Activated CD4-positive, CD25-positive, alpha-beta regulatory T cell treated with anti-CD3 and anti-CD28 coated beads, Interleukin-2, amount 50 U/mL, for 72 hours (primary cell): ENCODE measurements around the gene HIPK2.

Source experiments
- DNase-seq: peaks from one replicate; pipeline ENCODE4 v3.0.0; 2021

The HIPK2 gene

GRCh38 chr7:139647085-139647484 lies 130.7 kb downstream of the HIPK2 start:
- DNase-seq: no peak

- DNase-seq: no peak
Observed at GRCh38 chr7:139646566-139646965, 131.2 kb downstream of the HIPK2 start.

- peak; percentile 83 for DNase-seq
Observed at GRCh38 chr7:139645572-139646523, 131.9 kb downstream of the HIPK2 start.

GRCh38 chr7:139643951-139644585 lies 133.7 kb downstream of the HIPK2 start:
- DNase-seq: no peak

GRCh38 chr7:139642283-139642682 lies 135.5 kb downstream of the HIPK2 start:
- DNase-seq: no peak

GRCh38 chr7:139641337-139641992 lies 136.3 kb downstream of the HIPK2 start:
- DNase-seq: no peak

- no peak for DNase-seq
Observed at GRCh38 chr7:139640681-139641080, 137.1 kb downstream of the HIPK2 start.

GRCh38 chr7:139639563-139639962 lies 138.2 kb downstream of the HIPK2 start:
- no peak for DNase-seq

- DNase-seq: no peak
Observed at GRCh38 chr7:139635526-139636302, 142.1 kb downstream of the HIPK2 start.

GRCh38 chr7:139634087-139634486 lies 143.7 kb downstream of the HIPK2 start:
- no peak for DNase-seq

- DNase-seq: no peak
Observed at GRCh38 chr7:139631520-139632031, 146.2 kb downstream of the HIPK2 start.

GRCh38 chr7:139630643-139631519 lies 146.9 kb downstream of the HIPK2 start:
- no peak for DNase-seq

- no peak for DNase-seq
Observed at GRCh38 chr7:139629392-139630082, 148.3 kb downstream of the HIPK2 start.

GRCh38 chr7:139627831-139628230 lies 150.0 kb downstream of the HIPK2 start:
- no peak for DNase-seq

- no peak for DNase-seq
Observed at GRCh38 chr7:139626817-139627216, 151.0 kb downstream of the HIPK2 start.

GRCh38 chr7:139623518-139623917 lies 154.3 kb downstream of the HIPK2 start:
- no peak for DNase-seq

GRCh38 chr7:139620676-139621344 lies 157.0 kb downstream of the HIPK2 start:
- DNase-seq: peak; percentile 65

- no peak for DNase-seq
Observed at GRCh38 chr7:139619367-139619657, 158.5 kb downstream of the HIPK2 start.

GRCh38 chr7:139618482-139619366 lies 159.1 kb downstream of the HIPK2 start:
- DNase-seq: no peak
